Activated T-cell treated with anti-CD3 and anti-CD28 coated beads, Interleukin-2, amount 50 U/mL, for 48 hours (primary cell): Measurements from ENCODE around the gene PARN.
"Not testable (repeated sequence)": the region's sequence is repeated elsewhere in the genome, so short reads cannot be mapped to it uniquely, and the experiment has no call there.

Experiments
- DNase-seq, 2 experiments: peaks; one replicate each; pipeline ENCODE4 v3.0.0-alpha.2; 2020

PARN gene

DNA sequence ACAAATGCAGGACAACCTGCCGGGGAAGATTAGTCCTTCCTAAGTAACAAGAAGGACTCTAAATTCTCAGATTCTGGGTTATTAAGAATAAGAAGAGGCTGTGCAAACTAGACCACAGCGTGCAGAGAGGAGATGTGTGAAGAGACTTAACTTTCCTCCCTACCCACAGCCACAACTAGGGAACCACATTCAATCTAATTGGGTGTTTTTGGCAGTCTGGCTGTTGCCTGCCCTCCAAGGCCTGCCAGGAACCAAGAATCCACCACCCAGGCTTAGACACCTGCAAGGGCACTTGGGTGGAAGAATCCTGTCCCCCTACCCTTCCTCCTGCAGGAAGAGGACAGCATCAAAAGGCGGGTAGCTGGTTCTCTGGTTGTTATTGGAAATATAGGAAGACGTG lies 202.0 kb downstream of the PARN start:
- no peak for DNase-seq

DNA sequence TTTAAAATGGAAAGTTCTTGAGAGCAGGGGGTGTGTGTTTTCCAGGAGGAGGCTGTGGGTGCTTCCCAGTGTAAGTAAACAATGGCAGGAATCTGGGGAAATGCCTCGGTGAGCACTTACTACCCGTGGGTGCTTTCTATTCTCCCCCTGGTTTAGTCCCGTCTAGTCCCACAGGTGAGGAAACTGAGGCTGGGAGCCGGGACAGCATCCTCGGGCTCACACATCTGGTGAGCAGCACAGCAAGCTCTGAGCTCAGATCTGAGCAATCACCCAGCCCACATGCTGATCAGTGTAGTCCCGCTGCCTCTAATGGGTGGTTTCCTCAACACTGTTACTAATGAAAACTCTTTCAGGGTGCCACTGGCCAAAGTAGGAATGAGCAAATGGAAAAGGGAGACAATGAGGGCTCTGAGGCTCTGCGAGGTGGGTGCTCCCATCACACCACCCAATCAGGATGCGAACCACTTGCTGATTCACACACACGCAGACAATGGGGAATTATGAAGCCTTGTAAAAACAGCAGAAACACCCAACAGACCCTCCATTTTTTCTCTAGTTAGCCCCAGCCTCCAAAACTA lies 202.6 kb downstream of the PARN start:
- no peak for DNase-seq

DNA sequence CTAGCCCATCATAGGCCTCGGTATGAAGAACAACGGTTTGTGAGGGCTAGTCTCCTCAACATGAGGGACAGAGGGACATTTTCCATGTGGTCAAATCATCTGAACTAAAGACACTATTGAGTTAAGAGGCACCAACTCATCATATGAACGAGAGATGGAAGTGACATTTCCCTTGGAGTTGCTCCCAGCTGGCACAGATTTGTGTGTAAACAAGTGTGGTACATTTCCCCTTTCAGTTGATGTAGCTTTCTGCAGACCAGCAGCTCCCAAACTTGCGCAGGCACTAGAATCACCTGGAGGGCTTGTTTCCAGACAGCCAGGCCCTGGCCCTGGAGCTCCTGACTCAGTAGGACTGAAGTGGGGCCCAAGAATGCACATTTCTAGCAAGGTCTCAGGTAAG lies 205.5 kb downstream of the PARN start:
- DNase-seq = no peak

DNA sequence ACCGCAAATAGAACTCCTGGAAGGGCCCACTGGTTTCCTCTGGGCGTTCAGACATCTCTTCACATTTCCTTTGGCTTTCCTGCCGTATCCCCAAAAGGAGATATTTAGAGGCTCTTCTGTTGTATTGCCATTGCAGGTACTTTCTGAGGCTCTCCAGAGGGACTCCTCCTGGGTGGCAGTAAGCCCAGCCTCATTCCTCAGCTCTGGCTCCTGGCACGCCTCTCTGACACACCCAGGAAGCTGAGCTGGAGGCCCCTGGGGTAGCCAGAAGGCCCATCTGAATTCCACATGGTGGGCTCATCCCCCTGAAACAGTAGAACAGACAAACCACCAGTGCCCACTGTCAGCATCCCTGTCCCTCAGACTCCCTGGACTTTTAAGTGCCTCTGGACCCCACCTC lies 206.7 kb downstream of the PARN start:
- DNase-seq = no peak

DNA sequence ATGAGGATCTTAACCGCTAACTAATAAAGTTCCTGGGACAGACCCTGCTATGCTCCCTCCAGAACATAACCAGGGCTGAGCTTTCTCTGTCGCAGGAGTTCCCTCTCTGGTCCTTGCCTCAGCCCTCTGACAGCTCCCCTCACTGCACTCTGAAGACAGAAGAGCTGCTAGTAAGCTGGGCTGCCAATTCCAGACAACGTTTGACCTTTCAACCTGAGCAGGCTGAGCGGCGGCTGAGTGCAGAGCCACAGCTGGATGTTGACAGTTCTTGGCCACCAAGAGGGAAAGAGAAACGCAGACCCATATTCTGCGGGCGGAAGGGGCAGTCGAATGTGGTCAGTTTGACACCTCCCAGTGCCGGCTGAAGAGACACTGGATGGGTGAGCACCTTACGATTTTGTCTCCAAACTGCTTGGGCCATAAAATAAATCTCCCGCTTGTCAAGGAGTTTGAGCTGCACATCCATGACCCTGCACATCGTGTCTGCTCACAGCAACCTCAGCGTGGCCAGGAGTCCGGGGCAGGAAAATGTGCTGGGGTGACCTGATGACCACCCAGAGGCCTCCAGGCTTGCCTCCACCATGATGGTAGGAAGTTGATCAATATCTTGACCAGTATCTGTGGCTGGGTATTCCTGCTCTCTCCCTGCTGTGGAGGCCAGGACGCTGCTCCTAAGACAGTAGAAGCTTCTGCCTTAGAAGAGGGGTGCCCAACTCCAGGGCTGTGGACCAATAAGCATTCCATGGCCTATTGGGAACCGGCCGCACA lies 209.2 kb downstream of the PARN start:
- no peak for DNase-seq

DNA sequence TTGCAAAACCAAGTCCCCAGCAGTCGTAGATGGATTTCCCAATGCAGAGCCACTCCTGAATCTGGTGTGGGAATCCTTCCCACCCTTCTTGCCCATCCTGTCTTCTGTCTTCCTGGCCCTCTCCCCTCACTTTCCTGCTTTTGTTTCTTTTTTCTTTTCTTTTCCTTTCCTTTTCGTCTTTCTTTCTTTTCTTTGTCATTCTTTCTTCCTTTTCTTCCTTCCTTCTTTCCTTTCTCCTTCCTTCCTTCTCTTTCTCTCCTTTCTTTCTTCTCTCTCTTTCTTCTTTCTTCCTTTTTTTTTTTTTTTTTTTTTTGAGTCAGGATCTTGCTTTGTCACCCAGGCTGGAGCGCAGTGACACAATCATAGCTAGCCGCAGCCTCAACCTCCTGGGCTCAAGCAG lies 209.8 kb downstream of the PARN start:
- not testable (repeated sequence) for DNase-seq

DNA sequence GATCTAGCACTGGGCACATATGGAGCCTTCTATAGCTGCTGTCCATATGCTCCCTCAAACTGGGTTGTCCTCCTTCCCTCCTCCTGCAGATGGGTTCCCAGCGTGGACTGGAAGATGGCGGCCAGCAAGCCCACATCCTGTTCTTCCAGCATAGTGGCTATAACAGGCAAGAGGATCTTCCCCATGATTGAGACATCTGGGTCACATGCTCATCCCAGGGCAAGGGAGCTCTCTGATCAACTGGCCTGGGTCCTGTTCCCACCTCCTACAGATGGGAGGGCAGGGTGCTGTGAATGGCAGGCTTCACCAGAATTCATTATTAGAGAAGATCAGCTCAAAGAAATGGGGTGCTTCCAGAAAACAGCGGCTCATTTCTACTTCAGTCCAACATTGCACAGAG lies 210.2 kb downstream of the PARN start:
- no peak for DNase-seq

DNA sequence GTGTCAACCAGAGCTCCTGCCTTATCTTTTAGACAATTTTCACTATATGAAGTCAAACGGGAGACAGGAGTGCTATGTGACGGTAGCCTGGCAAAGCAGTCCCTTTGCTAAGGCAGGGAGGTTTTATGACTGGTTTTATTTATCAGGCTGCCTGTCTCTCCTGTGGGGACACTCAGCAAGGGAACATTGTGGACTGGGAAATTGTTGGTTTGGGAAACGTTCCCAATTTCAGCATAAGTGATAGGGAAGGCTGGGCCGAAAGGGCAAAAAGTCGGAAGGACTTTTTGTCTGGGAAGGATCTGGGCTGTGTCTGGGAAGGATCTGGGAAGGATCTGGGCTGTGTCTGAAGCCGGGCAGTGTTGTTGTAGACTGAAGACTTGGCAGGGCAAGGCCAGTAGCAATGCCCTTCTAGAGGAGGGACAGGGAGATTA lies 211.2 kb downstream of the PARN start:
- DNase-seq = no peak

DNA sequence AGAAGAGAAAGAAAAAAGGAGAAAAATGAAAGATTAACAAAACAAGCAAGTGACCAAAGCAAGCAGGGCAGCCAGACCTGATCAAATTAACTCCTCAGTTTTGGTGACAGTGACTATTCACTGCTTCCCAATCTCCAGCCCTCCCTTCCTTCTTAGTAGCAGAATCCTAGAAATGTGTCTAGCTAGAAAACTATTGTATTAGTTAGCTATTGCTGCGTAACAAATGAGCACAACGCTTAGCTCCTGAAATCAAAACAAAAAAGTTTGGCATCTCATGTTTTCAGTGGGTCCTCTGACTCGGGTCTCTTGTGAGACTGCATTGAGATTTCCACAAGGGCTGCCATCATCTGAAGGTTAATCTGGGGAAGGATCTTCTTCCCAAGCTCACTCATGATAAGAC lies 213.9 kb downstream of the PARN start:
- no peak for DNase-seq

DNA sequence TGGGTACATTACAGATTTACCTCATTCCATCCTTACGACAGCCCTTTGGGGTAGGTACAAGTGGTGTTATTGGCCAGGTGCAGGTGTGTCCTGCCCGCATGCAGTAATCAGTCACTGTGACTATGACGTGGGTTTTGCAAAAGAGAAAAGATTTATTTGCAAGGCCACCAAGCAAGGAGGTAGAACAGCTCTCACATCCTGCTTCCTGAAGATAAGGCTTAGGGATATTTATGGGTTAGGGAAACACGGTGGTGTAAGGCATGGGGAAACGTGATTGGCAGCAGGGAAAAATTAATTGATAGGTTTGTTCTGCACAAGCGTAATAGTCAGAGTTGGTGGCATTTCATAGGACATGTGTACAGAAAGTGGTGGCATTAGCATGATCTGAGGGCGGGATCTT lies 214.8 kb downstream of the PARN start:
- DNase-seq = no peak

DNA sequence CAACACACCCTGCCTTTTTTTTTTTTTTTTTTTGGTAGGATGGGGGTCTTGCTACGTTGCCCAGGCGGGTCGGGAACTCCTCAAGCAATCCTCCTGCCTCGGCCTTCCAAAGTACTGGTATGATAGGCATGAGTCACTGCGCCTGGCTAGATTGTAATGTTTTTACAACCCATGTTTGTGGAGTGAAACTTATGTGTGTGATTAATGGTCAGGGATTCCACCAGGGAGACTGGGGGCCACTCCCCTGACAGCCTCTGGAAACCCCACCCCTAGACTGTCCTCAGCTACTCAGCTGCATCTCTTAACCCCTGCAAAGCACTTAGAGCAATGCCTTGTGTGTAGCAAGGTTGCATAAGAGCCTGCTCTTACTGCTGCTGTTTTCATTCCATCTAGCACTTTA lies 220.5 kb downstream of the PARN start:
- DNase-seq = no peak

DNA sequence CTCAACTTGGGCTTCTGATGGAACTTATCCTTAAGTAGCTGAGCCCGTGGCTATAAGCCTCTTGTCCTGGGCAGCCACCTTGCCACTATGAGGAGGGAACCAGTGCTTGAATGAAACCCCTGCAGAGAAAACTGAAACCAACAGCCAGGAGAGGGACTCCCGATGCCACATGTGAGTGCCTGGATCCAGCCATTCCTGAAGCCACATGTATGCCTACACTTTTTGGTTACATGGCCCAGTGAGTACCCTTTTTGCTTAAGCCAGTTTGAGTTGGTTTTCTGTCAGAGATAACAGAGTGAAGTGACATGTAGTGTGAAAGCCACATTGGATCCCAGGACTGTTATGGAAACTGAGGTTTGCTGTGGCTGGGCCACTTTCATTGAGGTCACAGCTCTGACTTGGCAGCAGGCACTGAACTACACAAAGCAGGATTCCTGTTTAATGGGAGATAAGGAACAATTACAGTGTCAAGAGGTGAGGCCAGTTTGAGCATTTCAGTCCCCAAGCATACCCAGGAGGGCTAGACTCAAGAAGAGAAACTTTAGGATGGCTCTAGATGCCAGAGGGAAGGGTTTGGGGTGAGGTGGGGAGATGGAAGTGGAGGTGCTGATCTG lies 222.2 kb downstream of the PARN start:
- no peak for DNase-seq

DNA sequence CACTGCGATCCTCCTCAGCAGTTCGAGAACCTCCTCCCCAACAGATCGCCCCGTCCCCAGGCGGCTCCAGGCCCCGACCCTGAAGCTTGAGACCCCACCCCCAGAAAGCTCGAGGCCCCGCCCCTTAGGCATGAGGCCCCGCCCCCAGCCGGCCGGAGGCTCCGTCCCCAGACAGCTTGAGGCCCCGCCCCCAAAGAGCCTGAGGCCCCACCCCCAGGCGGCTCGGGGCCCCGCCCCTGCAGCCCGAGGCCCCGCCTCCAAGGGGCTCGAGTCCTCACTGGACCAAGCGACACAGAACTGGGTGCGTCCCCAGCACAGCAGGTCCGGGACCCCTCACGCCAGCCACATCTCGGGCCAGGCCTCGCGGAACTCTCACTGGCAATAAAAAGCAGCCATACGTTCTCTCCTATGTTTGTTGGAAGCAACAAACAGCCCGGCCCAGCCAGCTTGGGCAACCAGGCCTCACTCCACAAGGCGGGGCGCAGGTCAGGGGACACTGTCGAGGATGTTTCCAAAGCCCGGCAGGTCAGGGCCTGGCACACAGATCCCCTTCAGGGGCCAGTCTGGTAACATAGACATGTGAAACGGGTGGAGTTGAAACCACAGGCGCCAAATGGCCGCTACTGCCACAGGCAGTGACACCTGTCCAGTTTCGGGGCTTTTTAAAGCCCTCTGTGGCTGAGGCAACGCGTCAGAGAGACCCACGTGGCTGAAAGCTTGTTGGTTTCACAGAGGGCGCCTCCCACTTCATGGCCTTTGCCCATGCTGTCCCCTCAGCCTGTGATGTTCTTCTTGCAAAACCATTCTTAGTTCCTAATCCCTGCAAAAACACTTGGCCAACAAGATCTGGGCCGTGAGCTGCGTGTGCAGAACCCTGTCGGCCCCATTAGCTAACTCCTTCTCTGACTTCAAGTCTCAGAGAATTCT lies 224.2 kb downstream of the PARN start:
- peak; percentile 53 to 64 for DNase-seq

DNA sequence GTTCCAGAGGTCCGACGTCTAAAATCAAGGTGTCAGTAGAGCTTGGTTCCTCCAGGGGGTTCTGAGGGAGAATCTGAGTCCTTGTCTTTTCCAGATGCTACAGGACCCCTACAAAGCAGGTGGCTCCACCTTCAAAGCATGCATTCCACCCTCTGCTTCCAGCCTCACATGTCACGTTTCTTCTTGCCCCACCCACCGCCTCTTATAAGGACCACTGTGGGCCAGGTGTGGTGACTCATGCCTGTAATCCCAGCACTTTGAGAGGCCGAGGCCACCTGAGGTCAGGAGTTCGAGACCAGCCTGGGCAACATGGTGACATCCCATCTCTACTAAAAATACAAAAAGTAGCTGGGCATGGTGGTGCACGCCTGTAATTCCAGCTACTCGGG lies 227.1 kb downstream of the PARN start:
- DNase-seq = not testable (repeated sequence)

DNA sequence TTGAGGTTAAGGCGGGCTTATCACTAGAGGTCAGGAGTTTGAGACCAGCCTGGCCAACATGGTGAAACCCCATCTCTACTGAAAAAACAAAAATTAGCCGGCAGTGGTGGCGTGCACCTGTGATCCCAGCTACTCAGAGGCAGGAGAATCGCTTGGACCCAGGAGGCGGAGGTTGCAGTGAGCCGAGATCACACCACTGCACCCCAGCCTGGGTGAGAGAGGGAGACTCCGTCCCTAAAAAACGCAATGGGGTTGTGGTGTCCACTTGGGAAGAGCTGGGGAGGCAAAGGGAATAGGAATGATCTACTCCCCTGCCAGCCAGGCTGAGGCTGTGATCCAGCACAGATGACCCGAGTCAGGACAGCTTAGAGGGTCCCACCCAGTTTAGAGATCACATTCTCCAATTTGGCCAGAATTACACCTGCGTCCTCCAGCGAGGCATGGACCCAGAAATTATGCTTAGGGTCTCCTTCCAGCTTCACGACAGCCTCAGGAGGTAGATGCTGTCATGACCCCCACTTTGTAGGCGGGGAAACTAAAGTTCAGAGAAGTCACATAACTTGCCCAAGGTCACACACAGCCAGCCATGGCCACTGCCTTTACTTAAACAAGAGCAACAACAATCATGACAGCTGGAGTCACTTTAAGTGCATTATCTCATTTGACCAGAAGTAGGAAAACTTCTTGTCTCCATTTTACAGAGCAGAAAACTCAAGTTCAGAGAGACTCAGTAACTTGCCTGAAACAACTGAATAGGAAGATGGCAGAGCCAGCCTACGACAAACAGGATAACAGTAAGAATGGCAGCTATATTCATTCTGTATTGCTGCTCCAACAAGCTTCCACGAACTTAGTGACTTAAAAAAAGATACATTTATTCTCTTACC lies 227.7 kb downstream of the PARN start:
- not testable (repeated sequence) for DNase-seq

DNA sequence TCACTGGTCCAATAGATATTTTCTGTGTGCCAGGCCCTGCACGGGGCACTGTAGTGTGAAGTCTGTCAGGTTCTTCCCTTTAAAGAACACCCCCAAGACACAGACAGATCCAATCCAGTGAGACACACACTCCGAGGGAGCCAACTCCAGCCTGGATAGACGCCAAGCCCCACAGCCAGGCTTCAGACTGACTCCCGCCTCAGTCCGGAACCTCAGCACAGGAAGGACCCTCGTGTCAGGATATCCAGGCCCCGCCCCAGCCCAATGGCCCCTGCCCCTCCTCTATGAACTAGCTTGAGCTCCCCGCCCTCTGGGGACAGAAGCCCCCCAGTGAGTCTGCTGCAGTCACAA lies 228.4 kb downstream of the PARN start:
- DNase-seq = not testable (repeated sequence)

DNA sequence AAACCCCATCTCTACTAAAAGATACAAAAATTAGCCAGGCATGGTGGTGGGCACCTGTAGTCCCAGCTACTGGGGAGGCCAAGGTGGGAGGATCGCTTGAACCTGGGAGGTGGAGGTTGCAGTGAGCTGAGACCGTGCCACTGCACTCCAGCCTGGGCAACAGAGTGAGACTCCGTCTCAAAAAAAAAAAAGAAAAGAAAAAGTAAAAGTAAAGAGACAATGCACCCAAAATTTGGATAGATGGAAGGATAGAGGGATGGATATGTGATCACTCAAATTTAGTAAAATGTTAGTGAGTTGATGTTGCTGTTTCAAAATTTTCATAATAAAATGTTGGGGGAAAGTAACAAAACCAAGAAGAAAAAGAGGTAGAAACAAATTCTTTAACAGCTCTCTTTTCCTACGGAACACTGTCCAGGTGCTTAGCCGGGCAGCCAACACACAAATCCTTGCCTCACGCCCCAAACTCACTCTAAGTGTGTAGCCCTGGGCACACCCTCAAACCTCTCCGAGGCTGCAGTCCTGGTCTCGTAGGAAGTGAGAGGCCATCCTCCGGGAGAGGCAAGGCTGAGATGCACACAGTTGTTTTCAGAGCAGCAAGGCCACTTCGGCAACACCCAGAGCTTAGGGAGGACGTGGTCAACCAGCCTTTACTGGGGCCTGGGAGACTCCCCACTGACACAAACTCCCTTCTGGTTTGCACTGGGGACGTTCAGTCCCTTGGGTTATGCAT lies 228.9 kb downstream of the PARN start:
- DNase-seq = not testable (repeated sequence)

DNA sequence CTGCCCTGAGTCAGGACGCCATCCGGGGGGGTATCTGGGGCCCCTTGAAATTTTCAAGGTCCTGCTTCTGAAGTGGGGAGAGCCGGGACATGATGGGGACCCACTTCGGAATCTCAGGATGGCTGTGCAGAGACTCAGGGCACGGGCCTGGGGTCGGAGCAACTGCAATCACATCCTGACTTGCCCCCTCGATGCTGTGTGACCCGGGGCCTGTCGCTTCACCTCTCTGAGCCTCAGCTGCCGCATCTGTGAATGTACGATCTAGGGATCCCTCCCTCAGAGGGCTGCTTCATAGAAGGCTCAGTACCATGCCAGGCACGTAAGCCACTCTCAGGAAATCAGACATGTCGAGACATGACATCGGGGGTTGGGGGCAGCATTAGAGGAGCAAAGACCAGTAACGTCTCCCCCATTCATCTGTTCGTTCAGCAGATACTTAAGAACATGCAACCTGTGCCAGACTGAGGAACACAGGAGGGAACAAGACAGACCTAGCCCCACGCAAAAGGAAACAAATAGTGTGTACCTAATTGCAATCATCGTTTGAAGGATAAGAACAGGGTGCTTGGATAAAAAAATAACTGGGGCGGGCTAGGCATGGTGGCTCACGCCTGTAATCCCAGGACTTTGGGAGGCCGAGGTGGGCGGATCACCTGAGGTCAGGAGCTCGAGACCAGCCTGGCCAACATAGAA lies 229.6 kb downstream of the PARN start:
- no peak for DNase-seq

DNA sequence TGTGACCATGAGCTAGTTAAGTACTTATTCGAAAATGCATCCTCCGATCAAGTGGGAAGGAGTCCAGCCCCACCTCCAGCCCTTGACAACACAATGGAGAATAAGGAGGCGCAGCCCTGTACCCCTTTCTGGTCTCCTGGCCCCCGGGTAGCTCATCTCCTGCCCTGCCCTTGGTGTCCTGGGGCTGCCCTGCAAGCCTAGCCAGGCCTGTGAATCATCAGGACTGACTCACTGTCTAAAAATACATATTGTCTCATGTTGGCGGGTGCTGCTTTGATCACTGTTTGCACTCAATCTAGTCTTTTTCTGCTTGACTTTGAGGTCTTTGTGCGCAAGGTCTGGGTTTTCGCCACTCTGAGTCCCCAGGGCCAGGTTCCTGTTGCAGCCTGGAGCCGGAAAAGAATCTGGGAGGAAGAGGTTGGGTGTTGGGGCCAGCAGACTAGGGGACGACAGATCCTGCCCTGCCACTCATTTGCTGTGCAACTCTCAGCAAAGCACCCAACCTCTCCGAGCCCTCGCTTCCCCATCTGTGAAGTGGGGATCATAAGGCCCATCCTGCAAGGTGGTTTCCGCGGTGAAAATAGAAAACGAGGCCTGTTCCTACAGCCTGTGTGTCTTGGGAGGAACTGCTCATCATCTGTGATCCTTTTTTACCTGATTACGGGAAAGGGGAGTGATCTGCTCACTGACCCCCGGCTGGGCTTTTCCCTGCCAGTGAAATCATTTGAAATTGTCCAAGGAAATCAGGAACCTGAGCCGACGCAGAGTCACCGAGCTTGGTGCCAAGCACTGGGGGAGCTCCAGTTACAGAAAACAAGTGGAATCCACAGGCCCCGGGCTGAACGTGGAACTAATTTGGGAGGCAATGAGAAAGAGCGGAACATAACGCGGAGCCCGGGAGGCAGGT lies 230.4 kb downstream of the PARN start:
- DNase-seq = no peak
